Left ventricle myocardium inferior (tissue), 1 donor: ENCODE data around the gene PIGQ. TPM values are rescaled to one million over a fixed set of nuclear protein-coding genes. Genes with fewer than 3 reads are reported as not detected.

ENCODE experiments used
- DNase-seq: peaks from one replicate; pipeline ENCODE4 v3.0.0-alpha.2; 2020
- H3K27ac ChIP-seq: fragments of 200-600 bp; replicated peaks from 2 replicates; pipeline ENCODE4 v1.8.0; 2021
- H3K27me3 ChIP-seq: fragments of 200-600 bp; 2 replicates; pipeline ENCODE4 v1.8.0; 2021; ENCODE audit warnings: low read depth
- H3K36me3 ChIP-seq: fragments of 200-600 bp; 2 replicates; pipeline ENCODE4 v1.8.0; 2021
- H3K4me1 ChIP-seq: fragments of 200-600 bp; 2 replicates; pipeline ENCODE4 v1.8.0; 2021
- H3K4me3 ChIP-seq: fragments of 200-600 bp; 2 replicates; pipeline ENCODE4 v1.8.0; 2021; ENCODE audit warnings: mild to moderate bottlenecking, moderate library complexity
- H3K9me3 ChIP-seq: fragments of 200-600 bp; replicated peaks from 2 replicates; pipeline ENCODE4 v1.8.0; 2021
- intact Hi-C: fragments of 100-400 bp; cut with micrococcal nuclease; formaldehyde crosslinking; loops from one replicate; pipeline ENCODE4 v1.11.0; 2022
- total RNA-seq: library from RNA; stranded (reverse); fragmentation: NEBNext Ultra II Directional; extraction: Animal tissue kit (Norgen Biotek cat#: 25700); gene quantifications from one replicate; pipeline ENCODE4 v1.2.1, GENCODE V29; 2021
- TF ChIP-seq, protein P1 (sequence below): fragments of 200-600 bp; IDR thresholded peaks from 2 replicates; pipeline ENCODE4 v1.8.0; 2021; ENCODE audit warnings: antibody characterized with exemption, mild to moderate bottlenecking, borderline replicate concordance
- donor health status: DM: no; HTN: yes; CAD: no; lungs with severe emphysema.

PIGQ gene
- total RNA-seq, 1 donor from 2014 or later: 21.4 TPM

DNA sequence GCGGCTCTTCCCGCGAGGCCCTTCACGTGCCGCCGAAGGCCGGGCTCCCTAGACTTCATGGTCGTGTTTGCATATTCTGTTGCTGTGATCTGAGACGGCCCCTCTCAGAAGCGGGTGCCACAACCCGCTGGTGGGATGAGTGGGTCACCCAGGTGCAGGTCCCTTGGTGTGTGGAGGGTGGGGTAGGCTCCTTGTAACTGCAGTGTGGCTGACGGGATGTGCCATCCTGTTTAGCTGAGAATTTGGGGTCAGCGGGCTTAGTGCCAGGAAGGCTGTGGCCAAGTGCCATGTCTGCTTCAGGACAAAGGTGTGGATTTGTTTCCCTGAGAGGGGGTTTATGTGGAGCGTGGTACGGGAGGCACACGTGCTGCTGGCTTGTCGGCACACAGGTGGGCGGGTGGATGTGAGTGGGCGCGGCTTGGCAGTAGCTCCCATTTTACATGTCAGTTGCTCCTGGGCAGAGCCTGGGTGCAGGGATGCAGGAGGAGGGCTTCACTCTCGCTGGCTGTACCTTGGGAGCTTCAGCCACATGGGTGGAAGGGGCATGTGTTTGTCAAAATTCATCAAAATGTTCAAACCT, 51.8 kb downstream of the PIGQ start:
- Histone ChIP-seq H3K4me3 (no peak overlapping the region), H3K27ac (no peak overlapping the region), H3K27me3 (no peaks in the 10 kb centered on the region), H3K9me3 (no peaks in the 10 kb centered on the region), H3K4me1 (no peaks in the 10 kb centered on the region), H3K36me3 (peaks cover 25% of the 10 kb centered on the region)
- TF ChIP-seq, protein P1, sequence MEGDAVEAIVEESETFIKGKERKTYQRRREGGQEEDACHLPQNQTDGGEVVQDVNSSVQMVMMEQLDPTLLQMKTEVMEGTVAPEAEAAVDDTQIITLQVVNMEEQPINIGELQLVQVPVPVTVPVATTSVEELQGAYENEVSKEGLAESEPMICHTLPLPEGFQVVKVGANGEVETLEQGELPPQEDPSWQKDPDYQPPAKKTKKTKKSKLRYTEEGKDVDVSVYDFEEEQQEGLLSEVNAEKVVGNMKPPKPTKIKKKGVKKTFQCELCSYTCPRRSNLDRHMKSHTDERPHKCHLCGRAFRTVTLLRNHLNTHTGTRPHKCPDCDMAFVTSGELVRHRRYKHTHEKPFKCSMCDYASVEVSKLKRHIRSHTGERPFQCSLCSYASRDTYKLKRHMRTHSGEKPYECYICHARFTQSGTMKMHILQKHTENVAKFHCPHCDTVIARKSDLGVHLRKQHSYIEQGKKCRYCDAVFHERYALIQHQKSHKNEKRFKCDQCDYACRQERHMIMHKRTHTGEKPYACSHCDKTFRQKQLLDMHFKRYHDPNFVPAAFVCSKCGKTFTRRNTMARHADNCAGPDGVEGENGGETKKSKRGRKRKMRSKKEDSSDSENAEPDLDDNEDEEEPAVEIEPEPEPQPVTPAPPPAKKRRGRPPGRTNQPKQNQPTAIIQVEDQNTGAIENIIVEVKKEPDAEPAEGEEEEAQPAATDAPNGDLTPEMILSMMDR: no peak
- no peak for DNase-seq
- intact Hi-C loops: no loop called here

DNA sequence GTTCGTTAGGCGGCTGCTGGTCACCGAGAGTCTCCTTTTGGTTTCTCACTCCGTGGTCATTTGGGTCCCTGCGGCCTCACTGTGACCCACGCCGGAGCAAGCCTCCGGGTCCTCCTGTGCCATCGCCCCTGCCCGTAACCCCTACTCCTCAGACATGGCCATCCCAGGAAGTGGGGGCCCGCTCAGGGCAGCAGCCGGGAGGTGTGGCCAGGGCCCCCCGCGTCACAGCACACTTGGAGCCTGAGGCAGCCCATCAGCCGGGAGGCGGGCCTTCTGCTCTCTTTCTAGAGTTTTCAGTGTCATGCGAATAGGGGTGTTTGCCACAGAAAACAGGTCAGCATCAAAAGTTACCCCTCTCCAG, 53.1 kb downstream of the PIGQ start:
- no peak overlapping the region for H3K4me3 ChIP-seq
- TF ChIP-seq, protein P1: no peak
- no peaks in the 10 kb centered on the region for H3K4me1 ChIP-seq
- no peaks in the 10 kb centered on the region for H3K9me3 ChIP-seq
- H3K27me3 ChIP-seq: no peaks in the 10 kb centered on the region
- no peak overlapping the region for H3K27ac ChIP-seq
- DNase-seq: no peak
- intact Hi-C loops: no loop called here
- H3K36me3 ChIP-seq: peaks cover 30% of the 10 kb centered on the region

DNA sequence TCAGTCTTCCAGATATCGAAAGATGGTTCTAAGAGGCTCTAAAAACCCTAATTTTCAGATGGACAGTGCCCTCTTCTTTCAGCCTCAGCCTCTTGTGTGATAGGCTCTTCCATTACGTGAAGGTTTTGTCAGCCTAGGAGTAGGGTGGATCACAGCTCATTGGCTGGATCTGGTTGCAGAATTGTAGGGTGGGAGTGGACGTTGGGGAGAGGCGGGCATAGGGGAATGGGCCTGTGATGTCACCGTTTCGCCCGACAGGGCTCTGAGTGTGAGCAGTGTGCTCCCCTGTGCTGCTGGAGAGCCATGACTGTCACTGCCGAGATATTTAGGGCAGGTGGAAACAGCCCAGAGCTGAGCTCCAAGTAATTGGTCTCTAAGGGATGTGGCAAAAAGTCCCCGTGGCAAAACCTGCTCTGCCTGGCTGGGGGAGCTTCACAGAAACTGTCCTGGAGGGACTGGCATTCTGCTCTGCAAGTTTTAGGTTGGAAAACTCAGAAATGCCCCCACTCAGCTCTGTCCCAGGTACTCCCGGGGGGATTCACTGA, 54.8 kb downstream of the PIGQ start:
- Histone ChIP-seq H3K4me1 (peaks cover 7% of the 10 kb centered on the region), H3K27me3 (no peaks in the 10 kb centered on the region), H3K36me3 (peaks cover 32% of the 10 kb centered on the region), H3K27ac (no peak overlapping the region), H3K9me3 (no peaks in the 10 kb centered on the region), H3K4me3 (no peak overlapping the region)
- DNase-seq: no peak
- intact Hi-C loops: no loop called here
- TF ChIP-seq, protein P1: no peak

DNA sequence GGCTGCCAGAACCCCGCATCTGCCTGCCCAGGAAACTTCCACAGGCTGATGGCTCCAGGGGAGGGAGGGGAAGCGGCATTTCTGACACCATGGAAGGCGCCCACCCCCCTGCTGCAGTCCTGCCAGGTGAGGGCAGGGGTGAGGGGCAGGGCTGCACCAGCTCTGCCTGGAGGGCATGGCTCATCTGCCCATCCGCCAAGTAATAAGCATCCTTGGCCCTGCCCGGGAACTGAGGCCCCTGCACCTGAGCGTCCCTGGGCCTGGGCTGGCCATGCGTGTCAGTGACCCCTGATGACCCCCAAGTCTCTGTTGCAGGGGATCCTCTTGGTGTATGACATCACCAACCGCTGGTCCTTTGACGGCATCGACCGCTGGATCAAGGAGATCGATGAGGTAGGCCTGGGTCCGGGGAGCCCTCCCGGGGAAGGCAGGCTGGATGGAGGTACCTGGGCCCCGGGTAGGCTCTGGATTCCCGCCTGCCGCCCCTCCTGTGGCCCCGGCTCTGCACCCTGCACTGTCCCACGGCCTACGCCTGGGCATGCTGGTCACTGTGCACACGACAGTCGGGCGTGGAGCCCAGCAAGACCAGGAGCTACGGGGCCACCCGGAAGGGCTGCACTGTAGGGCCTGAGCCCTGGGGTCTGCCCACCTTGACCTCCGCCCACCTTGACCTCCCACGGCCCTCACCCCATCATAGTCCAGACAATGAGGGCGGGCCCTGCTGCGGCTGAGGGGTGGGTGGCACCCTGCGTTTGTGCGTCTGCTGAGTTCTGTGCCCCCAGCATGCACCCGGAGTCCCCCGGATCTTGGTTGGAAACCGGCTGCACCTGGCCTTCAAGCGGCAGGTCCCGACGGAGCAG, 55.6 kb downstream of the PIGQ start:
- TF ChIP-seq, protein P1: no peak
- no peak for DNase-seq

GRCh38 chr16:625977-626765, 56.4 kb downstream of the PIGQ start:
- no peaks in the 10 kb centered on the region for H3K9me3 ChIP-seq
- TF ChIP-seq, protein P1: no peak
- peaks cover 23% of the 10 kb centered on the region for H3K4me1 ChIP-seq
- no peak overlapping the region for H3K27ac ChIP-seq
- no peak for DNase-seq
- no peak overlapping the region for H3K4me3 ChIP-seq
- intact Hi-C loops: no loop called here
- peaks cover 32% of the 10 kb centered on the region for H3K36me3 ChIP-seq
- H3K27me3 ChIP-seq: no peaks in the 10 kb centered on the region

More for the DNA sequence above, 55.6 kb downstream of the PIGQ start:
- H3K36me3 ChIP-seq: peaks cover 32% of the 10 kb centered on the region
- intact Hi-C loops: no loop called here
- H3K9me3 ChIP-seq: no peaks in the 10 kb centered on the region
- H3K4me1 ChIP-seq: peaks cover 14% of the 10 kb centered on the region
- H3K4me3 ChIP-seq: no peak overlapping the region
- H3K27ac ChIP-seq: no peak overlapping the region
- H3K27me3 ChIP-seq: no peaks in the 10 kb centered on the region
